H9 (cell line): ENCODE measurements around the gene DQX1. TPM values are rescaled to one million over a fixed set of nuclear protein-coding genes. Genes with fewer than 3 reads are reported as not detected.

Experiments used
- DNase-seq: peaks from one replicate; pipeline ENCODE4 v3.0.0-alpha.2; 2017
- H2AFZ ChIP-seq: one replicate; pipeline ENCODE4 v1.6.1; 2013; ENCODE audit warnings: mild to moderate bottlenecking, low read length, control low read depth, moderate library complexity
- H2AK5ac ChIP-seq: 2 replicates; pipeline ENCODE4 v1.6.1; 2013; ENCODE audit warnings: low read length, control low read depth, mixed read lengths; ENCODE audit not compliant: insufficient read length
- H2BK120ac ChIP-seq: one replicate; pipeline ENCODE4 v1.6.1; 2013; ENCODE audit warnings: low read depth, mild to moderate bottlenecking, low read length, control low read depth, inconsistent platforms; ENCODE audit not compliant: poor library complexity, severe bottlenecking
- H2BK12ac ChIP-seq: 2 replicates; pipeline ENCODE4 v1.6.1; 2013; ENCODE audit warnings: low read length, control low read depth, mixed read lengths, low read depth; ENCODE audit not compliant: insufficient read length
- H2BK15ac ChIP-seq: 2 replicates; pipeline ENCODE4 v1.6.1; 2013; ENCODE audit warnings: low read depth, low read length, control low read depth
- H2BK20ac ChIP-seq: one replicate; pipeline ENCODE4 v1.6.1; 2013; ENCODE audit warnings: low read depth, mild to moderate bottlenecking, low read length, control low read depth, inconsistent platforms; ENCODE audit not compliant: poor library complexity, severe bottlenecking
- H2BK5ac ChIP-seq: 2 replicates; pipeline ENCODE4 v1.6.1; 2013; ENCODE audit warnings: low read length, control low read depth, mixed read lengths; ENCODE audit not compliant: insufficient read length
- H3K14ac ChIP-seq: 2 replicates; pipeline ENCODE4 v1.6.1; 2013; ENCODE audit warnings: low read length, control low read depth; ENCODE audit not compliant: insufficient read depth
- H3K18ac ChIP-seq: 2 replicates; pipeline ENCODE4 v1.6.1; 2013; ENCODE audit warnings: low read depth, mild to moderate bottlenecking, mixed read lengths, low read length, control low read depth; ENCODE audit not compliant: insufficient read length
- H3K23ac ChIP-seq: 2 replicates; pipeline ENCODE4 v1.6.1; 2013; ENCODE audit warnings: low read length, control low read depth, mixed read lengths, low read depth; ENCODE audit not compliant: insufficient read length
- H3K23me2 ChIP-seq: 2 replicates; pipeline ENCODE4 v1.6.1; 2013; ENCODE audit warnings: low read depth, mild to moderate bottlenecking, mixed read lengths, low read length, control low read depth; ENCODE audit not compliant: insufficient read length, poor library complexity, severe bottlenecking
- H3K27ac ChIP-seq: 2 replicates; pipeline ENCODE4 v1.5.1; 2013; ENCODE audit warnings: low read length, control low read depth, mixed read lengths, low read depth; ENCODE audit not compliant: insufficient read length
- H3K27me3 ChIP-seq: 2 replicates; pipeline ENCODE4 v1.6.1; 2013; ENCODE audit warnings: low read length, control low read depth, inconsistent platforms; ENCODE audit not compliant: insufficient read depth
- H3K4ac ChIP-seq: 2 replicates; pipeline ENCODE4 v1.6.1; 2013; ENCODE audit warnings: low read depth, mild to moderate bottlenecking, control low read depth, inconsistent platforms, low read length, moderate library complexity
- H3K4me1 ChIP-seq: 2 replicates; pipeline ENCODE4 v1.6.1; 2013; ENCODE audit warnings: low read length, control low read depth, inconsistent platforms; ENCODE audit not compliant: insufficient read depth
- H3K4me2 ChIP-seq: 2 replicates; pipeline ENCODE4 v1.6.1; 2013; ENCODE audit warnings: low read length, control low read depth, mixed read lengths; ENCODE audit not compliant: insufficient read length, insufficient read depth
- H3K56ac ChIP-seq: 2 replicates; pipeline ENCODE4 v1.6.1; 2013; ENCODE audit warnings: low read depth, mild to moderate bottlenecking, mixed read lengths, low read length, control low read depth; ENCODE audit not compliant: insufficient read length
- H3K79me1 ChIP-seq: 2 replicates; pipeline ENCODE4 v1.6.1; 2013; ENCODE audit warnings: low read depth, mild to moderate bottlenecking, moderate library complexity, low read length, control low read depth, inconsistent platforms; ENCODE audit not compliant: insufficient read depth, poor library complexity, severe bottlenecking
- H3K79me2 ChIP-seq: 2 replicates; pipeline ENCODE4 v1.6.1; 2013; ENCODE audit warnings: low read length, control low read depth, inconsistent platforms; ENCODE audit not compliant: insufficient read depth
- H3K9ac ChIP-seq: 2 replicates; pipeline ENCODE4 v1.6.1; 2013; ENCODE audit warnings: low read length, control low read depth, mixed read lengths; ENCODE audit not compliant: insufficient read length; ENCODE audit errors: extremely low read depth
- H3K9me3 ChIP-seq: one replicate; pipeline ENCODE4 v1.6.1; 2013; ENCODE audit warnings: low read depth, low read length, inconsistent platforms; ENCODE audit not compliant: control insufficient read depth
- H3T11ph ChIP-seq: one replicate; pipeline ENCODE4 v1.6.1; 2013; ENCODE audit warnings: mild to moderate bottlenecking, low read length, control low read depth, inconsistent platforms
- H4K20me1 ChIP-seq: one replicate; pipeline ENCODE4 v1.6.1; 2013; ENCODE audit not compliant: control insufficient read depth, insufficient read length, insufficient read depth
- H4K5ac ChIP-seq: 2 replicates; pipeline ENCODE4 v1.6.1; 2013; ENCODE audit warnings: low read depth, mild to moderate bottlenecking, mixed read lengths, low read length, control low read depth; ENCODE audit not compliant: insufficient read length
- H4K8ac ChIP-seq: replicated peaks from 2 replicates; pipeline ENCODE4 v1.6.1; 2013; ENCODE audit warnings: low read length, control low read depth, mixed read lengths, low read depth; ENCODE audit not compliant: insufficient read length
- H4K91ac ChIP-seq: 2 replicates; pipeline ENCODE4 v1.6.1; 2013; ENCODE audit warnings: low read depth, mild to moderate bottlenecking, moderate library complexity, mixed read lengths, low read length, control low read depth; ENCODE audit not compliant: insufficient read length
- H3K27ac Mint-ChIP-seq, 3 experiments: 2 replicates in 2 of 3; 3 replicates in 1 of 3; pipeline ENCODE4 v1.8.0; 2020 to 2021; ENCODE audit warnings: mixed read lengths in 3 of 3, mild to moderate bottlenecking in 1 of 3, moderate library complexity in 1 of 3
- H3K27me3 Mint-ChIP-seq: 2 replicates; pipeline ENCODE4 v1.8.0; 2021; ENCODE audit warnings: low read depth, mild to moderate bottlenecking, moderate library complexity, mixed read lengths
- H3K36me3 Mint-ChIP-seq, 3 experiments: 2 replicates in 2 of 3; 3 replicates in 1 of 3; pipeline ENCODE4 v1.8.0; 2020 to 2021; ENCODE audit warnings: low read depth in 3 of 3, mixed read lengths in 3 of 3; ENCODE audit not compliant: insufficient read depth in 1 of 3
- H3K4me1 Mint-ChIP-seq, 2 experiments: 2 replicates each; pipeline ENCODE4 v1.8.0; 2020; ENCODE audit warnings: mixed read lengths in 2 of 2
- H3K4me3 Mint-ChIP-seq, 2 experiments: 2 replicates in 1 of 2; 3 replicates in 1 of 2; pipeline ENCODE4 v1.8.0; 2020 to 2021; ENCODE audit warnings: mild to moderate bottlenecking in 2 of 2, mixed read lengths in 2 of 2, moderate library complexity in 1 of 2
- H3K9me3 Mint-ChIP-seq, 2 experiments: 2 replicates in 1 of 2; 3 replicates in 1 of 2; pipeline ENCODE4 v1.8.0; 2020; ENCODE audit warnings: mild to moderate bottlenecking in 2 of 2, mixed read lengths in 2 of 2, moderate library complexity in 1 of 2
- CTCF ChIP-seq: fragments of 200-600 bp; sonication (generic); conservative IDR thresholded peaks from 3 replicates; pipeline ENCODE4 v1.8.0; 2021; ENCODE audit warnings: antibody characterized with exemption, mild to moderate bottlenecking
- WGBS: extraction: QIAGEN DNeasy Blood & Tissue Kit; methylation state at CpG from one replicate; pipeline ENCODE4 v1.1.7; 2013; ENCODE audit warnings: missing lambda C conversion rate, low lambda C conversion rate, mixed read lengths; ENCODE audit not compliant: insufficient read length; ENCODE audit errors: extremely low coverage; 5-methylcytosine and 5-hydroxymethylcytosine counted together
- total RNA-seq: library from RNA; stranded (reverse); gene quantifications from 2 replicates; pipeline ENCODE4 v1.2.1, GENCODE V29; 2021

DQX1 gene
- total RNA-seq, 1 experiment from 2014 or later = 0.98 TPM

- TF ChIP-seq CTCF = no peak
- H3K27ac ChIP-seq = no peak overlapping the region
Observed at GRCh38 chr2:74566076-74566753, 40.2 kb upstream of the DQX1 start.

More at GRCh38 chr2:74566076-74566753, 40.2 kb upstream of the DQX1 start:
- no peak overlapping the region for H4K91ac ChIP-seq
- no peak overlapping the region for H3K18ac ChIP-seq
- H3K23ac ChIP-seq = no peak overlapping the region
- Mint-ChIP-seq H3K4me3 (no peak overlapping the region), H3K27ac (no peak overlapping the region), H3K9me3 (no peaks in the 10 kb centered on the region), H3K4me1 (no peaks in the 10 kb centered on the region; a peak in 1 of 4 replicates), H3K36me3 (no peaks in the 10 kb centered on the region), H3K27me3 (peaks cover 12% of the 10 kb centered on the region)
- H2BK5ac ChIP-seq = no peak overlapping the region
- no peaks in the 10 kb centered on the region for H3K9me3 ChIP-seq
- no peaks in the 10 kb centered on the region for H3K79me1 ChIP-seq
- no peak overlapping the region for H3K4ac ChIP-seq
- H3K79me2 ChIP-seq = no peaks in the 10 kb centered on the region
- no peaks in the 10 kb centered on the region for H3K23me2 ChIP-seq
- no peaks in the 10 kb centered on the region for H4K20me1 ChIP-seq
- no peak for DNase-seq
- no peak overlapping the region for H2BK12ac ChIP-seq
- H3T11ph ChIP-seq = no peak overlapping the region
- no peaks in the 10 kb centered on the region for H3K4me1 ChIP-seq
- no peak overlapping the region for H3K56ac ChIP-seq
- H3K14ac ChIP-seq = no peak overlapping the region
- no peak overlapping the region for H2AFZ ChIP-seq
- no peak overlapping the region for H2AK5ac ChIP-seq
- H2BK20ac ChIP-seq = no peak overlapping the region
- H3K27me3 ChIP-seq = no peaks in the 10 kb centered on the region
- H4K5ac ChIP-seq = no peak overlapping the region
- no peak overlapping the region for H2BK120ac ChIP-seq
- no peak overlapping the region for H3K4me2 ChIP-seq
- WGBS = no CpG with 5 or more reads among the region's 7 CpGs
- H3K9ac ChIP-seq = no peak overlapping the region
- H4K8ac ChIP-seq = no peak overlapping the region
- no peak overlapping the region for H2BK15ac ChIP-seq
